Fibroblast of skin of right biceps (primary cell): ENCODE results near the gene ZIC1.

Experiments
- DNase-seq: peaks from one replicate; pipeline ENCODE4 v3.0.0-alpha.2; 2013

Gene ZIC1

DNA sequence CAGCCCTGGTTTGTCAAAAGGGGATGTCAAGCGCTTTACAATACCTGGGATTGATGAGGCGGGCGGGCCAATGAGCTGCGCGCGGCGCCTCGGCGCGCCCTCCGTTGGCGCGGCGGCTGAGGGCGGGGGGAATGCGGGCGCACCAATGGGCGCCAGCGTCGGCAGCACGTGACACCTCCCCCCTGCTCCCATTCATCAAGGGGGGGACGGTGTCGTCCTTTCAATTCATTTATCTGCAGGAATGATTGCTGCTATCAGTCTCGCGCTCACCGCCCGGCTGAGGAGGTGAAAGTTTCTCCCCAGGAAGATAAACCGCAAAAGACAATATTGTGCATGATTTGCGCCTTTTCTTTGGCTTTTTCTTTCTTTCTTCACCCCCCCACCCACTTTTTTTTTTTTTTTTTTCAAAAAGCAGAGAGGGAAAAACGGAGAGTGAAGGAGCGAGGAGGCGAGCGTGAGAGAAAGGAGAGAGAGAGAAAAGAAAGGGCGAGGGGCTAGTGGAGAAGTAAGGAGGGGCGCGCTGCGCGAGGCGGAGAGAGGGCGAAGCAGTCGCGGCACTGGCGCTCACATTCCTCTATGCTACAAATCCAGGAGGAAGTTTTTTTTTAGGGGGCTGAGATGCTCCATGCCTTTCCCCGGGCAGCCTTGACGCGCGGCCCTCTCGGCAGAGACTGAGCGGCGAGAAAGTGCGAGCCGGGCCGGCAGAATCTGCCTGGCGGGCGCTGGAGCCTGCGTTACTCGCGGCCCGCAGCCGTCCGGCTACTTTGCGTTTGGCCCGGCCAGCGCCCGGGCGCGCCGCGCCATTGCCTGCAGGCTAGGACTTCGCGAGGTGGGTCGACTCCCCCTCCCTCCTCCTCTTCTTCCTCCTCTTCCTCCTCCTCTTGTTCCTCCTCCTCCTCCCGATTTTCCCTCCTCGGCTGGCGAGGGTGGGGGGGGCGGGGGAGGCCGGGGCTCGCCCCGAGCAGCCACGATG lies at the start of gene ZIC1:
ZIC1 (plus strand) TSS at position 223 of the 973 bp plus-strand sequence; CDS start at position 971, 748 bp downstream.
- peak; percentile 91 for DNase-seq

DNA sequence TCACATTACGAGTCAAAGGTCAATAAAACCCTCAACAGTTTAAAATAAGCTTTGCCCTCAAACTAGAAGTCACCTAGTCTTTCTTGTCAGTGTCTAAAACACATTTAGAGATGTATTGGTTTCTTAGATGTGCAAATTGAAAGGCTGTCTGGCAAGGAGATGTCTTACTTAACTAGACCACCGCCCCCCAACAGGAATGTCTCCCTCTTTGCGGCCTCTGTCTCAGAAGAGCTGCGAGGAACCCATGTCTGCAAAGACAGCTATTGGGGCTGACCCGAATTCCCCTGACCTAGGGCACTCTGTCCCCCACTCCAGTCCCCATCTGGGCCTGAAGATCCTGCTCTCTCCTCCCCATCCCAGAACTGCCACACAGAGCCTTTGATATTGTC lies 49.1 kb upstream of the ZIC1 start:
- no peak for DNase-seq

- DNase-seq: no peak
Observed at GRCh38 chr3:147360646-147361453, 48.3 kb upstream of the ZIC1 start.

GRCh38 chr3:147361454-147362420 lies 47.4 kb upstream of the ZIC1 start:
- DNase-seq: peak; percentile 36

- no peak for DNase-seq
Observed at GRCh38 chr3:147364771-147365170, 44.4 kb upstream of the ZIC1 start.

DNA sequence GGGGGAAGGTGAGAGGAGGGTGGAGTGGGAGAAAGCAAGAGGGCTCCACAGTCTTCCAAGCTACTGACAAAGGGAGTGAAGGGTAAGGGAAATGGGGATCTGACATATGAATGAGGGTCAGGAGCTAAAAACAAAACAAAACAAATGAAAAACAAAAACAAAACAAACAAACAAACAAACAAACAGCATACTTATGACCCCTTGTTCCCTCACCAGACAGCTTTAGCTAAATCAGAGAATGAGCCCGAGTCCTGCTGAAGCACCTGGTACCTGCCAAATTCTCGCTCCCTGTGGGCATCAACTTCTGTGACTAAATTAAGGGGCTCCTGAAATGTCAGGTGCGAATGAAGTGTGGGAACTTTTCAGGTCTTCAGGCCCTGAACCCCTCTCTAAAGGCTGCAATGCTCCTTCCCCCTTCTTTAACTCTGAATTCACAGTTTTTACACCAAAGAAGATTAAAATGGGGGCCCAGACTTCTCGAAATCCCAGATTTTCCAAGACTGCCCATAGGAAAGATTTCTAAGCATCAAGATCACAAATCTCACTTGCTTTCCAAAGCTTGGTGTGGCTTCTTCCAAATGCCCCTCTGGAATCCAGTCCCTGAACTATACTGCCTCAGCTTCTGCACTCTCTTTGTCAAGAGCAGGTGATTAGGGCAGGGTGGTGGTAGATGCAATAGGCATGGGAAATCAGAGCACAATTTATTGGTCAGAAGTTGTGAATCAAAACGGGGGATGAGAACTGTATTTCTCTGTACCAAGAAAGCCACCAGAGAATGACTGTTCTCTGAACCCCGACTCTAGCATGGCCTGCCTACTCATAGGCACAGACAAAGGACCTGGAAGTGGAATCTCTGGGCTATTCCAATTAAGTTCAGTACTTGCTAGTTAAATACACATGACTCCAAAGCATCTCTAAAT lies 43.7 kb upstream of the ZIC1 start:
- DNase-seq: no peak

DNA sequence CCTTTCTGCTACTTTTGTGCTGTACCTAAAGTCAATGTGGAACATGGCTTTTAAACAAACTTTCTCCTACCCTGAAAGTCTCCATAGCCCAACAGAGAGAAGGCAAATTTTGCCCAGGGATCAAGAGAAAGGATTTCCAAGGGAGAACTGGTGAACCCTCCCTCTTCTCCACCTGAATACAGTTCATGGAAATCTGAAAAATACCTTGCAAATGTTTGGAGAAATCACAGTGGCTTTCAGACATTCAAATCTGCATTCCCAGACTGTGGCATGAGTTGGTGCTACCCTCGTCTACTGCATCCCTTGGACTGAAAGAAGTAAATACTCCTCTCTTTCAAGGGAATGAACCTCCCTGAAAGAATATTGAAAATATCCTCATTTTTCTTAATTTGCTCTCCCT lies 41.5 kb upstream of the ZIC1 start:
- DNase-seq: no peak

DNA sequence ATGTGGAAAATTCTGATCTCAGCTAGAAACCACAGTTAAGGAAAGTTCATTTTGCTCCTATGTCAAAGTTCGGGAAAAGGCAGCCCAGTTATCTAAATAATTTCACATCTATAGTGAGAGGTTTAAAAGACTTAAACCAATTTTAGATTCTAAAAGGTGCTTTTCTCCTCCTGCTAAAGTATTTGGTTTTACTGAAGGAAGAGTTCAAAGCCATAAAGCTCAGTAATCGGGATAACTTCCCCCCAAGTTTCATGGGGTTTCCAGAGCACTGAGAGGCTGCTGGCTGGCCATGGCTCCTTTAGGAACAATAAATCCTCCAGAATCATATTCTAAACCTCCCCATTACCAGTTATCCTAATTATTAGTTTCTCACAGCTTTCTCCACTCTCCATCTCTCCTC lies 41.0 kb upstream of the ZIC1 start:
- DNase-seq: no peak

- DNase-seq: no peak
Observed at GRCh38 chr3:147368561-147369221, 40.5 kb upstream of the ZIC1 start.

GRCh38 chr3:147369231-147369630 lies 39.9 kb upstream of the ZIC1 start:
- DNase-seq: no peak

DNA sequence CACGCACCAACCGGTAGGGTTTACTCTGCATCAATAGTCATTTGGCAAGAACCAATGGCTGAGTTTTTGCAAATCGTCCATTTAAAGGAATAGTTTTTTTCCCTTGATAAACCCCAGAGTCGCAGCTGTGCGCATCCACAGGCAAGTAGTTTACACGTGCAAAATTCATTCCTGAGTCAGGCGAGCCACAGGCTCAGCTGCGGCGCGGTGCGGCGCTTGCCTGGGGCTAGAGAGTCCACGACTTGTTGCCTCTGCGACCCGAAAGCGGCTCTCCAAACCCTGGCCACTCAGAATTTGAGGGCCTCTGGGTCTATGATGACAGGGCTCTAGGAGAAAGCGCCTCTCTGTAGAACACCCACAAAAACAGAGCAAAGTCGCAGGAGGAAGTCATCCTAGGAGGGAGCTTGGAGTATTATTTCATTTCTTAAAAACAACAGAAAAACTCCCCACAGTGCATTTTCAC lies 39.5 kb upstream of the ZIC1 start:
- no peak for DNase-seq

DNA sequence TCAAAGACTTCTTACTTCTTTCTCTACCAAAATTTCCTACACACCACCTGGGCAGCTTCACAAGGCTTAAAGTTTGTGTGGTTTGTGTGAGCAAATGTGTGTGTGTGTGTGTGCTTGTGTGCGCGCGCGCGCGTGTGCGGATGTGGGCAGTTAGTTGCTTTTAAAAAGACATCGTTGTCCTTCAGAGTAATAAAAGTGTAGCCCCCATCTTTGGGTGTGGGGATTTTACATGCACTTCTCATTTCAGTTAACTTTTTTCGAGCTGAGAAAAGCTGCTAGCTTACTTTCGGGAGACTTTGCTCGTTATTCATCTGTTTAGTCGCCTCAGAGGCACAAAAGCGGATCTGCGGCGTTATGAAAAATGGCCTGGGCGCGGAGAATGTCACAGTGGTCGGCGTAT lies 38.8 kb upstream of the ZIC1 start:
- DNase-seq: no peak

DNA sequence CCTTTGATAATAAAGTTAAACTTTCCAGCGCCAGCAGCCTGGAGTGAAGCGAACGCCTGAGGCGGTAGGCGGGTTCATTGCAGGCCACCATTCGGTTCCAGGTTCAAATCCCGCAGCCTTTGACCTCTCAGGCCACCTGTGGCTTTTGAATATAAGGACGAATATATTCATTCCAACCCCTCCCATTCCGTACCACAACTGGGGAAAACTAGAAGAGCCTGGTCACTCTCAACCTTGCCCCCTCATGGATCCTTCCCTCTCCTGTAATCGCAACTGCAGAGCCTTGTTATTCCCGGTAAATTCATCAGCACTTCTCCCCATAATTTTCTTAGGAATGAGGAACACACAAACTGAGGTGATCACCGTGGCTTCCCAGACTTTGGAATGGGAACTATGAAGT lies 38.0 kb upstream of the ZIC1 start:
- DNase-seq: no peak

GRCh38 chr3:147371771-147372340 lies 37.3 kb upstream of the ZIC1 start:
- DNase-seq: no peak

- DNase-seq: no peak
Observed at GRCh38 chr3:147372525-147373027, 36.6 kb upstream of the ZIC1 start.

GRCh38 chr3:147373301-147373700 lies 35.9 kb upstream of the ZIC1 start:
- DNase-seq: no peak

DNA sequence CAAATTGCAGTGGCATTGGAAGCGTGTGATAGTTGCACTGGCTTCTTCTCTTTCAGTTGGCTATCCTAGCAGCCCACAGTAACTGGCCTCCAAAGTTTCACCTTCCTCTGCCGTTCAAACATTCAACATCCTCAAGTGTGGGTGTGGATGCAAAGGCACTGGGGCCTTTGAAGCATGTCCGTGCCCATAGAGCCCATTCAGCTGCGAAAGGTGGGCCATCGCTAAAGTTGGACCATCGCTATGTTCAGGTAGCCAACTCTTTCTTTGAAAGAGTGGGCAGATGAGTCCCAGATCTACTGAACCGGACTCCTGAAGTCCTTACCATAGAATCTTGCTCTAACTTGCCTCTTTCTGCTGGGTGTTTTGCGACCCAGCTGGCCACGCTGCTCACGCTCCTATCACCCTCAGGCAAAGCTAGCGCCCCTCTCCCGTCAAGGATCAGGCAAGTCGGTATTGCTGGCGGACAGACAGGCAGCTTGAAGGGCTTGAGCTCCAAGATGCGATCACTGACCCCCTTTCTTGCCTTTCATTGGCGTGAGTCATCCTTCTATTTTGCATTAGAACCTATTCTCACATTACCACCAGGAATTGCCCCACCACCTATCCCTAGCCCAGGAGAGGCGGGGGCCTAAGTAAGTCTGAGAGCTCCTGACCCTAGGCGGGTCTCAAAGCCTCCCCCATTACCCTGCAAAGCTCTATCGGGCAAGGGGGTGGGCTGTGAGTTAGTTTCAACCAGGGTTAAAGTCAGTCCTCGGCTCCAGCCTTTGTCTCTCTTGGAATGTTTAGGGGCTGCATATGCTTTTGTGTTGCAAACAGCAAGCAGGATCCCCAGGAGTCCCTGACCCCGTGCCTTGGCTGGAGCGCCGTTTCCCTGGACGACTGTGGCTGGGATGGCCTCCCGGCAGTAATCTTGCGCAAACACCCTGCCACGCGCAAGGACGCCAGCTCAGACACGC lies 31.5 kb upstream of the ZIC1 start:
- no peak for DNase-seq

DNA sequence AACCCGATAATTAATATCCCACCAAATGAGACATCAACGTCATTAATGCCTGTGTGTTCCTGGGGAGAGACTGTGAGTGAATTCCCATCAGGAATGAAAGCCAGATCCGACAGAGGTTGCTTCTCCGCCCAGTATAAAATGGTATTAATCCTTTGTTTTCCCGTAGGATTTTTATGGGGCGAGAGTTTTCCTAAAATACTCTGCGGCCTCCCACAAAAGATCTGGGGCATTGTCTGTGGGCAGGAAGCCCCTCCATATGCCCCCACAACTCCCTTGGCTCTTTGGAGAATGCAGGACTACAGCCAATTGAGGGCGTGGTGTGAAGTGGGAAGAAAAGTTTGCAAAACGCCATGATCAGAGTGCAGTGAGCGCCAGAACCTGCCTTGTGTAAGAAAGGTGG lies 29.5 kb upstream of the ZIC1 start:
- no peak for DNase-seq

- no peak for DNase-seq
Observed at GRCh38 chr3:147380387-147380951, 28.7 kb upstream of the ZIC1 start.
